ENCODE results near the gene TEX30.
A peak's percentile ranks its signal among the peaks of the same experiment; 100 is the strongest.
"Not testable (repeated sequence)": the region's sequence is repeated elsewhere in the genome, so short reads cannot be mapped to it uniquely, and the experiment has no call there.

The TEX30 gene

DNA sequence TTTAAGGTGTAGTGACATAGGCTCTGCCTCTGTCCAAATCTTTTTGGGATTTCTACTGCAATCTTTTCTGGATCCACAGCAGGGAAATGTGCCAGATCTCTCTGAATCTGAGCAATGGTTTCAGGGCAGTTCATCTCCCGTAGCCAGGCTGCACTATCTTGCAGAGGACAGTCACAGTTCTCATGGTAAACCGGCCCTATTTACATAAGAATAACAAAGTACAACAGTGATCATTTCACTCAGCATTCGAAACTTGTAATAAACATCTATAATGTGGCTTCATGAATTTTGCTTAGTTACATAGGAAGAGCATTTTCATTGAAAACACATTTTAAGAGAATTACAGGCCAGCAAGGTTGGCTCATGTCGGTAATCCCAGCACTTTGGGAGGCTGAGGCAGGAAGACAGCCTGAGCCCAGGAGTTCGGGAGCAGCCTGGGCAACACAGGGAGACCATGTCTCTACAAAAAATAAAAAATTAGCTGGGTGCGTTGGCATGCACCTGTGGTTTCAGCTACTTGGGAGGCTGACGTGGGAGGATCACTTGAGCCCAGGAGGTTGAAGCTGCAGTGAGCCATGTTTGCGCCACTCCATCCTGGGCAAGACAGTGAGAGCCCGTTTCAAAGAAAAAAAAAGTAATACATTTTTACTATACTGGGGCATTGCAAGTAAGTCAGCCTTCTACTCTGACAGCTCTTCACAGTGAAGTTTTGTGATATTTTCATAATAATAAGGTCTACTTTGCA is 20.2 kb upstream of the TEX30 start:
- peaks cover 39% of the 10 kb centered on the region for H3K36me3 Mint-ChIP-seq
- ATAC-seq (no peak), DNase-seq (ENCODE audit: low spot score in 2 of 2) (no peak)
- no peak overlapping the region for H3K27ac Mint-ChIP-seq
- H3K4me1 Mint-ChIP-seq, result peaks cover 6% of the 10 kb centered on the region
- no peaks in the 10 kb centered on the region for H3K9me3 Mint-ChIP-seq
- H3K4me3 Mint-ChIP-seq, result no peak overlapping the region

DNA sequence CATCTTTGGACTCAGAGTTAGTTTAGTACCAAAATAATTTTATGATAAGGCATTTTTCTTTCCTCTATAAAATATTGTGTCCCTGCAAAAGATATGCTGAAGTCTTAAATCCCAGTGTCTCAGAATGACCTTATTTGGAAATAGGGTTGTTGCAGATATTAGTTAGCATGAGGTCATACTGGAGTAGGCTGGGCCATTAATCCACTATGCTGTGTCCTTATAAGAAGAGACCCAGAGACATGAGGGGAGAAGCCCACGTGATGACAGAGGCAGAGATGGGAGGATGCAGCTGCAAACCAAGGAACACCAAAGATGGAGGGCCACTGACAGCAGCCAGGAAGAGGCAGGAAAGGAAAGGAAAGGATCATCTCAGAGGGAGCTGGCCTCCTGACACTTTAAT is 18.8 kb upstream of the TEX30 start:
- DNase-seq (ENCODE audit: low spot score in 2 of 2), result no peak
- no peak for ATAC-seq

DNA sequence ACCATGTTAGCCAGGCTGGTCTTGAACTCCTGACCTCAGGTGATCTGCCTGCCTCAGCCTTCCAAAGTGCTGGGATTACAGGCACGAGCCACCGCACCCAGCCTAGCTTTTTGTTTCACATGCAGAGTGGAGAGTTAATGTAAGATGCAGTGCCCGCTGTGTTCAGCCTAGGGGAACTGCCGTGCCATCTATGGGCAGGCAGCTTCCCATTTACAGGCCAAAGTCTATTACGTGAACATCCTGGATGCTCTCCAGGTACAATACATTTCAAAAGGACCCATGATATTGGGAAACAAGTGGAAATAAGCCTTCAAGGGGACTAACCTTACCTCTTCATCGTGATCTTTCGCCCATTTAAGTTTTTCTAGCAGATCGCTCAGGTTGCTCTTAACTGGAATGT is 15.1 kb upstream of the TEX30 start:
- ATAC-seq, result no peak
- Mint-ChIP-seq H3K4me3 (no peak overlapping the region), H3K36me3 (peaks cover 38% of the 10 kb centered on the region), H3K9me3 (no peaks in the 10 kb centered on the region), H3K4me1 (no peaks in the 10 kb centered on the region), H3K27ac (no peak overlapping the region)
- DNase-seq (ENCODE audit: low spot score in 2 of 2), result no peak

More for the DNA sequence above, 18.8 kb upstream of the TEX30 start:
- peaks cover 51% of the 10 kb centered on the region for H3K36me3 Mint-ChIP-seq
- no peak overlapping the region for H3K4me3 Mint-ChIP-seq
- no peaks in the 10 kb centered on the region for H3K4me1 Mint-ChIP-seq
- H3K9me3 Mint-ChIP-seq, result no peaks in the 10 kb centered on the region
- no peak overlapping the region for H3K27ac Mint-ChIP-seq

DNA sequence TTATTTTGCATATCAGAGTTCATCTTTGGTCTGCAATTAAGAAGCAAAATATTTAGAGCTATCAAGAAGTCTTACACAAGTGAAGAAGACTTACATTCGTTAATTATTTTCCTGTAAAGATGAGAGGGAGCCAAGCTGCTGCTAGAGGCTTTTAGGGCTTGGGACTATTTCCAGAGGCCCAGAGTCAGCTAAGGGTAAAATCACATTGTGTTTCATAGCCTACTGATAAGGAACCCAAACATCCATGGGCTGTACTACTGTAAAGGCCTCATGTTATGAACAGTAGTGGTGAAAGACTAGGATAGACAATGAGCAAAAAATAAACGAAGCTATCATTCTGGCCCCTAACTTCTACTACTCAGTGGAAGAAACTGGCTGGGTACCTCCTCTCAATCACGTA is 10.9 kb upstream of the TEX30 start:
- DNase-seq (ENCODE audit: low spot score in 2 of 2) (no peak), ATAC-seq (no peak)
- H3K9me3 Mint-ChIP-seq, result no peaks in the 10 kb centered on the region
- H3K27ac Mint-ChIP-seq, result no peak overlapping the region
- H3K4me1 Mint-ChIP-seq, result peaks cover 15% of the 10 kb centered on the region
- no peak overlapping the region for H3K4me3 Mint-ChIP-seq
- peaks cover 23% of the 10 kb centered on the region for H3K36me3 Mint-ChIP-seq

DNA sequence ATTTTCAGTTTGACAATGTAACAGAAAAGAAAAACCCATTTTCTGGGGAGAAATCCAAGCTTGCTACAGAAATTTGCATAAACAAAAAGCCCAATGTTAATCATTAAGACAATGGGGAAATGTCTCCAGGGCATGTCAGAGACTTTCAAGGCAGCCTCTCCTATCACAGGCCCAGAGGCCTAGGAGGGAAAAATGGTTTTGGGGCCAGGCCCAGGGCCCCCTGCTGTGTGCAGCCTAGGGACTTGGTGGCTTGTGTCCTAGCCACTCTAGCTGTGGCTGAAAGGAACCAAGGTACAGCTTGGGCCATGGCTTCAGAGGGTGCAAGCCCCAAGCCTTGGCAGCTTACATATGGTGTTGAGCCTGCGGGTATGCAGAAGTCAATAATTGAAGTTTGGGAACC is 8.0 kb upstream of the TEX30 start:
- no peaks in the 10 kb centered on the region for H3K36me3 Mint-ChIP-seq
- ATAC-seq, result no peak
- no peak for DNase-seq (ENCODE audit: low spot score in 2 of 2)
- no peak overlapping the region for H3K4me3 Mint-ChIP-seq
- peaks cover 20% of the 10 kb centered on the region for H3K4me1 Mint-ChIP-seq
- H3K27ac Mint-ChIP-seq, result no peak overlapping the region
- no peaks in the 10 kb centered on the region for H3K9me3 Mint-ChIP-seq

DNA sequence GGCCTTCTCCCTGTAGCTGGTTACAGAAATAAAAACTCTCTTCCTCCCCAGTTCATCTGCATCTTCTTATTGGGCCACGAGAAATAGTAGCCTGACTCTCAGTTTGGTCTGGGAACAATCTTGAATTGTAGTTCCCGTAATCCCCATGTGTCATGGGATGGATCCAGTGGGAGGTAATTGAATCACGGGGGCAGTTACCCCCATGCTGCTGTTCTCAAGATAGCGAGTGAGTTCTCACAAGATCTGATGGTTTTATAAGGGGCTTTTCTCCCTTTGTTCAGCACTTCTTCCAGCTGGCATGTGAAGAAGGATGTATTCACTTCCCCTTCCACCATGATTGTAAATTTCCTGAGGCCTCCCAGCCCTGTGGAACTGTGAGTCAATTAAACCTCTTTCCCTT is 7.1 kb upstream of the TEX30 start:
- H3K27ac Mint-ChIP-seq, result peak overlapping the region; percentile 95
- peaks cover 20% of the 10 kb centered on the region for H3K4me1 Mint-ChIP-seq
- not testable (repeated sequence) for DNase-seq (ENCODE audit: low spot score in 2 of 2); H3K36me3 Mint-ChIP-seq; ATAC-seq; H3K4me3 Mint-ChIP-seq; H3K9me3 Mint-ChIP-seq

DNA sequence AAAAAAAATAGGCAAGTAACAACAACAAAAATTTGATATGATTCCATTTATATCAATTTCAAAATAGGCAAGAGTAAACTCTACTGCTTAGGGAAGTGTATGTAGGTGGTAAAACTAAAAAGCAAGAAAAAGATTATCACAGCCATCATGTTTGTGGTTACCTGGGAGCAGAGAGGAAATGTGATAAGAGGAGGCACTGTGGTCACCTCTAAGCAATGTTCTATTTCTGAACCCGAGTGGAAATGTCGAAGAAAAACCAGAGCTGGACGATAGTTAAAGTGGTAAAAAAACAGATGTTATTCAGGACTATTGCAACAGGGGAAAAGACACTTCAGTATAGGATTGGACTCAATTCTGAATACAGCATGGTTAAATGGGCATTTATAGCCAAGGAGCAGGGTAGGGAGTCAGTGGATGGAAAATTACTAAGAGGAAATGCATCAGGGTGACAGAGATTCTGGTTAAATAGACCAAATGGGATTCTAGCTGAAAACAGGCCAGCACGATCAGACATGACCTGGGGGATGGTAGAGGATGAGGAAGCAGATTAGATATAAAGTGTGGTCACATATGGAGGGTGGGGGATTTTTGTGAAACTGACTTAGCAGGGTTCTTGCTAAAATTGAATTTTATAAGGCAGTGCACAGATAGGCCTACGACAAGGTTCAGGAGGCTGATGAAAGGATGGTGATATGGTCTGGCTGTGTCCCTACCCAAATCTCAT is 6.0 kb upstream of the TEX30 start:
- DNase-seq (ENCODE audit: low spot score in 2 of 2) (no peak), ATAC-seq (peak; percentile 93)
- peaks cover 3% of the 10 kb centered on the region for H3K36me3 Mint-ChIP-seq
- peak overlapping the region; percentile 52 for H3K4me3 Mint-ChIP-seq
- H3K9me3 Mint-ChIP-seq, result no peaks in the 10 kb centered on the region
- peaks cover 25% of the 10 kb centered on the region for H3K4me1 Mint-ChIP-seq
- peak overlapping the region; percentile 95 for H3K27ac Mint-ChIP-seq

DNA sequence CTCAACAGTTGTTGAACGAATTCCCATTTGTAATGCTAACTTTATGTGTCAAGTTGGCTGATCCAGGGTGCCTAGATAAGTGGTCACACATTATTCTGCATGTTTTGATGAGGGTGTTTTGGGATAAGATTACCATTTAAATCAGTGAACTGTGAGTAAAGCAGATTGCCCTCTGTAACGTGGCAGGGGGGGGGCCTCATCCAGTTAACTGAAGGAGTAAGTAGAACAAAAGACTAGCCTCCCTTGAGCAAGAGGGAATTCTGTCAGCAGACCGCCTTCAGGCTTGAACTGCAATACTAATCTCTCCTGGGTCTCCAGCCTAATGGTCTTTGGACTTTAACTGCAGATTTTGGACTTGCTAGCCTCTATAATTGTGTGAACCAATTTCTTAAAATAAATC is 4.2 kb upstream of the TEX30 start:
- H3K36me3 Mint-ChIP-seq, result peaks cover 16% of the 10 kb centered on the region
- H3K9me3 Mint-ChIP-seq, result no peaks in the 10 kb centered on the region
- H3K4me3 Mint-ChIP-seq, result no peak overlapping the region
- H3K4me1 Mint-ChIP-seq, result peaks cover 38% of the 10 kb centered on the region
- no peak for DNase-seq (ENCODE audit: low spot score in 2 of 2)
- peak overlapping the region; percentile 95 for H3K27ac Mint-ChIP-seq
- ATAC-seq, result no peak

DNA sequence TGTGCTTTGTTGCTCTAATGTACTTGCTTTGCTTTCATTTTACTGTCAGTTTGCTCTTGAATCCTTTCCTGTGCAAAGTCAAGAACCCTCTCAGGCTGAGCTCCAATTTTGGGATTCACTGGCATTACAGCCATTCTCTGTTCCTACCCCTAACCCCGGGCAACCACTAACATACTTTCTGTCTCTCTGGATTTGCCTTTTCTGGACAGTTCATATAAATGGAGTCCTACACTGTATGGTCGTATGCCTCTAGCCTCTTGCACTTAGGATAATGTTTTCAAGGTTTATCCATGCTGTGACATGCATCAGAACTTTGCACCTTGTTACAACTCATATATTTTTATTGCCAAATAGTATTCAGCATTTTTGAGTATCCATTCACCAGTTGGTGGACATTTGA is 2.7 kb upstream of the TEX30 start:
- Mint-ChIP-seq H3K36me3 (peaks cover 25% of the 10 kb centered on the region), H3K4me1 (peaks cover 51% of the 10 kb centered on the region), H3K27ac (no peak overlapping the region), H3K4me3 (no peak overlapping the region), H3K9me3 (no peaks in the 10 kb centered on the region)
- DNase-seq (ENCODE audit: low spot score in 2 of 2), result no peak
- ATAC-seq, result no peak

DNA sequence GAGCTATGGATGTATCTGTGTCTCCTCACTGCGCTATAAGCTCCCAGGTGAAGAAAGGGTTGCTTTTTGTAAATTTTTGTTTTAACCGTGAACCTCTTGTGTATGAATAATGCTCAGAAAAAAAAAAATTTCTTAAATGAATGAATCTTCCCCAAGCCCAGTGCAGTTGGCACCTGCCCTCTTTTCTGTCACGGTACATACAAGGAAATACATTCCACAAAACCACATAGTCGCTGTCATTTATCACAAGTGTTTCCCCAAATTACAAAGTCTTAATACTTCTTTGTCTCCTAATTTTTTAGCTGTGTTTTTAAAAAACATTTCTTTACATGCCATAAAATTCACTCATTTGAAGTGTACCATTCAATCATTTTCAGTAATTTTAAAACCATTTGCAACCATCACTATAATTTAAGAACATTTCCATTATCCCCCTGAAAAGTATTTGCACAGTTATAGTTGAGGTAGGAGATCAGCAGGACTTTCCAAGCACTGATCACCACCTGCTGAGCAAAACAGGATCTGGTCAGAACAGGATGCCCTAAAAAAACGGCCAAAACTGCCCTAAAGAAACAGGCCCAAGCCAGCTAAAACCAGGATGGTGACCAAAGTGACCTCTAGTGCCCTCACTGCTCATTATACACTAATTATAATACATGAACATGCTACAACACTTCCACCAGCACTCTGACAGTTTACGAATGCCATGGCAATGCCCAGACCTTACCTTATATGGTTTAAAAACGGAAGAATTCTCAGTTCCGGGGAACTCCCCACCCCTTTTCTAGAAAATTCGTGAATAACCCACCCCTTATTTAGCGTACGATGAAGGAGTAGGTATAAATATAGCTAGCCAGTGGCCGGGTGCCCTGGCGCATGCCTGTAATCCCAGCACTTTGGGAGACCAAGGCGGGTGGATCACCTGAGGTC is 1.3 kb upstream of the TEX30 start:
- Mint-ChIP-seq H3K36me3 (peaks cover 25% of the 10 kb centered on the region), H3K4me1 (peaks cover 54% of the 10 kb centered on the region)

DNA sequence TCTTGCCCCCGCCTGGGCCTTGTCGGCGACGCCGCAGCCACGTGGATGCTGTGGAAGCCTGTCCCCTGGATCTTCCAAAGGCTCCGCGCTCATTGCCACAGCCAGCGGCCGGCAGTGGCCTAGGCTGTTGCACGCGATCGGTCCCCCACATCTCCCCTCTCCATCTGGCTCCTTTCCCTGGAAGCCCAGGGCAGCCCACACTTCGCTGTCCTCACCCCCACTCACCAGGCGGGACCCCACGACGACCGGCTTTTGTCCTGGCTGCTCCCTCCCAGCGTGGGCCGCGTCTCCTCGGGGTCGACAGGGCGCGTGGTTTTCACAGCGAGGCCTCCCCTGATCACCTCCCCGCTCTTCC is 605 bp upstream of the TEX30 start:
- Mint-ChIP-seq H3K36me3 (peaks cover 25% of the 10 kb centered on the region), H3K9me3 (no peaks in the 10 kb centered on the region), H3K27ac (peak overlapping the region; percentile 95), H3K4me1 (peaks cover 50% of the 10 kb centered on the region), H3K4me3 (peak overlapping the region; percentile 86)
- ATAC-seq (no peak), DNase-seq (ENCODE audit: low spot score in 2 of 2) (no peak)

More for the DNA sequence above, 1.3 kb upstream of the TEX30 start:
- Mint-ChIP-seq H3K27ac (peak overlapping the region; percentile 95), H3K4me3 (peak overlapping the region; percentile 86), H3K9me3 (no peaks in the 10 kb centered on the region)
- ATAC-seq (no peak), DNase-seq (ENCODE audit: low spot score in 2 of 2) (no peak)

DNA sequence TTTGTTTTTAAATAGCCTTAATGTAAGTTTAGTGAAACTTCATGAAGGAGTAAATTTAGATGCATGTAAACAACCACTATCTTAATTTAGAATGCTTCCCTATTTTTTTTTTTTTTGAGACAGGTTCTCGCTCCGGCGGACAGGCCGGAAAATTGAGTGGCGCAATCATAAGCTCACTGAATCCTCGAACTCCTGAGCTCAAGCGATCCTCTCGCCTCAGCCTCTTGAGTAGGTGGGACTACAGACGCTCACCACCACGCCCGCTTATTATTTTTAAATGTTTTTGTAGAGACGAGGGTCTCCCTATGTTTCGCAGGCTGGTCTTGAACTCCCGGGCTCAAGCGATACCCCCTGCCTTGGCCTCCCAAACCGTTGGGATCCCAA is 1.6 kb downstream of the TEX30 start:
- peaks cover 49% of the 10 kb centered on the region for H3K4me1 Mint-ChIP-seq
- H3K27ac Mint-ChIP-seq, result peak overlapping the region; percentile 95
- H3K4me3 Mint-ChIP-seq, result peak overlapping the region; percentile 86
- H3K36me3 Mint-ChIP-seq, result peaks cover 39% of the 10 kb centered on the region
- no peaks in the 10 kb centered on the region for H3K9me3 Mint-ChIP-seq
- no peak for DNase-seq (ENCODE audit: low spot score in 2 of 2)
- no peak for ATAC-seq

DNA sequence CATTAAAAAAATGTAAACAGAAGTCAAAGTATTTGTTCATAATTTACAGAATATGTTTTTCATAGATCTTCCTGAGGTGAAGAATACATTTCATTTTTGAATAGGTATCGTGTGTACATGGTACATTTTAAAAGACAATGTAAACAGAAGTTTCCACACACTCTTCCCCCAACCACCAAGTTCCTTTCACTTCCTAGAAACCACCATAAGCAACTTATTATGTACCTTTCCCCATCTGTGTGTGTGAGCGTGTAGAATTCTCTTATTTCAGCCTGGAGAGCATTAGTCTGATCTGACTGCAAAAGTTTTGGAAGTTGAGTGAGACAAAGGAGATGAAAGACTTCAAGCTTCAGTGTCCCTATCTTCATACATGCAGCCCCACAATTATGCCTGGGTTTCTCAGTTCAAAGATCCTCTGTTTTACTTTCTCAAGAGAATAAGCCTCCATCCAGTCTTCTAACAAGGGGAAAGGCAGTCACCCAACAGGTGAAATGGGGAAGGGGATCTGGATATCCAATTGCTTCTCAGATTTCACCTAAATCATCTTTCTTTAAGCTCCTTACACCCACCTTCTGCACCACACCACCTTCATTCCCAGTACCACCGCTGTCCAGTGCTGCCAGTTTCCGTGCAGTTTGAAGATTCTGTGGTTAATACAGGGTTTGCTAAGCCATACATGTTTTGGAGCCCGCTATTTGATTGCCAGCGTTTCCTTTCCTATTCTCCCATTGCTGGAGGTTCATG is 2.1 kb downstream of the TEX30 start:
- Mint-ChIP-seq H3K4me1 (peaks cover 49% of the 10 kb centered on the region), H3K4me3 (peak overlapping the region; percentile 86), H3K36me3 (peaks cover 44% of the 10 kb centered on the region), H3K9me3 (no peaks in the 10 kb centered on the region), H3K27ac (peak overlapping the region; percentile 95)
- ATAC-seq (no peak), DNase-seq (ENCODE audit: low spot score in 2 of 2) (no peak)

DNA sequence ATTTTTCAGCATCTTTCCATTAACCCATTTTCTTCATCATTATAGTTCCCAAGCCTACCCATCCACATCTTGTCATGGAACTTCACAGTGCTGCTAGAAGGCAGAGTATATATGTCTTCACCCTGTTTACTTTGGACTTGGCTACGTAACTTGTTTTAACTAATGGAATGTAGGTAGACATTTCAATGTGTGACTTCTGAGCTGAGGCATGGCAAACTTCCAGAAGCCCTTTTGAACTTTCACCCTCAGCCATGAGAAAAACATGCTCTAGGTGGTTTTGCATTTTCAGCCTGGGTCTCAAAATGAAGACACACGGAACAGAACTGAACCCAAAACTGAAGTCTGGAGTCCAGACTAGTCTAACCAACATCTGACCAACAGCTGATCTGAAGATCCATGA is 3.2 kb downstream of the TEX30 start:
- Mint-ChIP-seq H3K36me3 (peaks cover 55% of the 10 kb centered on the region), H3K9me3 (no peaks in the 10 kb centered on the region), H3K27ac (no peak overlapping the region), H3K4me1 (peaks cover 49% of the 10 kb centered on the region), H3K4me3 (no peak overlapping the region)
- DNase-seq (ENCODE audit: low spot score in 2 of 2) (no peak), ATAC-seq (no peak)

DNA sequence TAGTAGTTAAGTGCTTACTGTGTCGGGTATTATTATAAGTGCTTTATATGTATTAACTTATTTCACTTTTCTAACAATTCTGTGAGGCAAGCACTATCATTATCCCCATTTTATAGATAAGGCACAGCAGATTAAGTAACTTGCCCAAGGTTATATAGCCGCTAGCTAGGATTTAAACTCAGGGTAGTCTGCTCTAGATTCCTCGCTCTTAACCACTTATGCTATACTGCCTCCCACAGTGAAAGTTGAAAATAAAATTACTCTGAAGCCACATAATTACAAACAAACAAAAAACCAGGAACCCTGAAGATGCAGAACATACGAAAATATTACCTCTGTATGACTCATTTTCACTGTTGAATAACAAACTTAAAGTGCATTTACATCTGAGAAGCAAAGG is 3.9 kb downstream of the TEX30 start:
- ATAC-seq (no peak), DNase-seq (ENCODE audit: low spot score in 2 of 2) (no peak)
- peaks cover 44% of the 10 kb centered on the region for H3K4me1 Mint-ChIP-seq

More for the DNA sequence above, 3.9 kb downstream of the TEX30 start:
- no peaks in the 10 kb centered on the region for H3K9me3 Mint-ChIP-seq
- H3K36me3 Mint-ChIP-seq, result peaks cover 55% of the 10 kb centered on the region
- H3K27ac Mint-ChIP-seq, result no peak overlapping the region
- H3K4me3 Mint-ChIP-seq, result no peak overlapping the region
